Osteoblast (primary cell): ENCODE measurements around the gene PI4KA. TPM values are rescaled to one million over a fixed set of nuclear protein-coding genes. Genes with fewer than 3 reads are reported as not detected.
"Not testable (repeated sequence)": the region's sequence is repeated elsewhere in the genome, so short reads cannot be mapped to it uniquely, and the experiment has no call there.

ENCODE experiments used
- DNase-seq: peaks from one replicate; pipeline ENCODE4 v3.0.0; 2011; ENCODE audit warnings: low spot score, mixed read lengths; ENCODE audit not compliant: insufficient read length; ENCODE audit errors: missing footprints
- H2AFZ ChIP-seq: 2 replicates; pipeline ENCODE4 v1.6.0; 2011; ENCODE audit warnings: mild to moderate bottlenecking, low read length
- H3K27ac ChIP-seq: 2 replicates; pipeline ENCODE4 v1.5.1; 2011; ENCODE audit warnings: mild to moderate bottlenecking, low read depth, low read length, moderate library complexity
- H3K27me3 ChIP-seq: 2 replicates; pipeline ENCODE4 v1.6.0; 2012; ENCODE audit warnings: mild to moderate bottlenecking, control low read depth, inconsistent platforms, low read length, moderate library complexity; ENCODE audit not compliant: insufficient read depth
- H3K36me3 ChIP-seq: 2 replicates; pipeline ENCODE4 v1.5.1; 2011; ENCODE audit warnings: mild to moderate bottlenecking, low read length, control low read depth, moderate library complexity; ENCODE audit not compliant: insufficient read depth
- H3K4me1 ChIP-seq: 2 replicates; pipeline ENCODE4 v1.5.1; 2011; ENCODE audit warnings: mild to moderate bottlenecking, low read length, control low read depth, moderate library complexity; ENCODE audit not compliant: insufficient read depth
- H3K4me2 ChIP-seq: 2 replicates; pipeline ENCODE4 v1.6.0; 2011; ENCODE audit warnings: mild to moderate bottlenecking, low read length; ENCODE audit not compliant: insufficient read depth
- H3K4me3 ChIP-seq: fragments of 200-600 bp; sonication (generic); 3 replicates; pipeline ENCODE4 v1.5.1; 2012; ENCODE audit warnings: mild to moderate bottlenecking, low read length, inconsistent platforms; ENCODE audit not compliant: insufficient read depth
- H3K79me2 ChIP-seq: 2 replicates; pipeline ENCODE4 v1.6.0; 2012; ENCODE audit warnings: mild to moderate bottlenecking, low read length, control low read depth, inconsistent platforms; ENCODE audit not compliant: insufficient read depth
- H3K9me3 ChIP-seq: 2 replicates; pipeline ENCODE4 v1.5.1; 2011; ENCODE audit warnings: low read depth, low read length, control low read depth
- H4K20me1 ChIP-seq: 2 replicates; pipeline ENCODE4 v1.6.0; 2012; ENCODE audit warnings: mild to moderate bottlenecking, low read length, control low read depth; ENCODE audit not compliant: insufficient read depth
- total RNA-seq: library from RNA; depleted of rRNA; stranded (reverse); fragments of >200 nt; gene quantifications from 2 replicates; pipeline ENCODE4 v1.2.3, GENCODE V29; 2012
- TF ChIP-seq, protein P1 (sequence below): IDR thresholded peaks from 2 replicates; pipeline ENCODE4 v1.5.1; 2011; ENCODE audit warnings: mild to moderate bottlenecking, low read depth, low read length, moderate library complexity; ENCODE audit errors: extremely low read depth

PI4KA gene
- total RNA-seq, 1 donor = 61.9 TPM

DNA sequence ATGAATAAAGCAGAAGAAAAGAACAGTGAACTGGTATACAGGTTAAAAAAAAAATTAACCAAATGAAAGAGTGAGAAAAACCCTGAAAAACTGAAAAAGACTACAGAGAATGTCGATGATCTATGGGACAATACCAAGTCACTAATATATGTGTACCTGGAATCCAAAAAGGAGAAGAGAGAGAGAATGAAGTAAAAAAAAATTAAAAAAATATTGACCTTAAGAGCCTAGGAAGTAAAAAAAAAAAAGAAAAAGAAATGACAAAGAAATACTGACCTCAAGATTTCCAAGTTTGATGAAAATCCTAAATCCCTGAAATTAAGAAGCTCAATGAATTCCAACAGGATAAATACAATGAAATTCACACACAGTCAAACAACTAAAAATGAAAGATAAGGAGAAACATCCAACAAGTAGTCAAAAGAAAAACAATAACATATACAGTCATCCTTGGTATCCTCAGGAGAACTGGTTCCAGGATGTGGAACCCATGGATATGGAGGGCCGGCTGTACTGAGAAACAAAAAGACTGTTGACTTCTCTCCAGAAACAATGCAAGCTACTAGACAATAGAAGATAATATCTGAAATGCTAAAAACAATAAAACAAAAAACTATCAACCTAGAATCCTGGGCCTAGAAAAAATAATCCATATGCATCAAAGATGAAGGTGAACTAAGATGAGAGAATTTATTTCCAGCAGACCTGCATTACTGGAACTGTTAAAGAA lies 118.2 kb downstream of the PI4KA start:
- TF ChIP-seq, protein P1, sequence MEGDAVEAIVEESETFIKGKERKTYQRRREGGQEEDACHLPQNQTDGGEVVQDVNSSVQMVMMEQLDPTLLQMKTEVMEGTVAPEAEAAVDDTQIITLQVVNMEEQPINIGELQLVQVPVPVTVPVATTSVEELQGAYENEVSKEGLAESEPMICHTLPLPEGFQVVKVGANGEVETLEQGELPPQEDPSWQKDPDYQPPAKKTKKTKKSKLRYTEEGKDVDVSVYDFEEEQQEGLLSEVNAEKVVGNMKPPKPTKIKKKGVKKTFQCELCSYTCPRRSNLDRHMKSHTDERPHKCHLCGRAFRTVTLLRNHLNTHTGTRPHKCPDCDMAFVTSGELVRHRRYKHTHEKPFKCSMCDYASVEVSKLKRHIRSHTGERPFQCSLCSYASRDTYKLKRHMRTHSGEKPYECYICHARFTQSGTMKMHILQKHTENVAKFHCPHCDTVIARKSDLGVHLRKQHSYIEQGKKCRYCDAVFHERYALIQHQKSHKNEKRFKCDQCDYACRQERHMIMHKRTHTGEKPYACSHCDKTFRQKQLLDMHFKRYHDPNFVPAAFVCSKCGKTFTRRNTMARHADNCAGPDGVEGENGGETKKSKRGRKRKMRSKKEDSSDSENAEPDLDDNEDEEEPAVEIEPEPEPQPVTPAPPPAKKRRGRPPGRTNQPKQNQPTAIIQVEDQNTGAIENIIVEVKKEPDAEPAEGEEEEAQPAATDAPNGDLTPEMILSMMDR = no peak
- H3K27ac ChIP-seq = no peak overlapping the region
- no peaks in the 10 kb centered on the region for H4K20me1 ChIP-seq
- no peak overlapping the region for H3K4me3 ChIP-seq
- peaks cover 39% of the 10 kb centered on the region for H3K36me3 ChIP-seq
- peaks cover 4% of the 10 kb centered on the region for H3K9me3 ChIP-seq
- no peaks in the 10 kb centered on the region for H3K27me3 ChIP-seq
- peak; percentile 44 for DNase-seq
- no peaks in the 10 kb centered on the region for H3K79me2 ChIP-seq
- H3K4me2 ChIP-seq = no peak overlapping the region
- no peak overlapping the region for H2AFZ ChIP-seq
- no peaks in the 10 kb centered on the region for H3K4me1 ChIP-seq

DNA sequence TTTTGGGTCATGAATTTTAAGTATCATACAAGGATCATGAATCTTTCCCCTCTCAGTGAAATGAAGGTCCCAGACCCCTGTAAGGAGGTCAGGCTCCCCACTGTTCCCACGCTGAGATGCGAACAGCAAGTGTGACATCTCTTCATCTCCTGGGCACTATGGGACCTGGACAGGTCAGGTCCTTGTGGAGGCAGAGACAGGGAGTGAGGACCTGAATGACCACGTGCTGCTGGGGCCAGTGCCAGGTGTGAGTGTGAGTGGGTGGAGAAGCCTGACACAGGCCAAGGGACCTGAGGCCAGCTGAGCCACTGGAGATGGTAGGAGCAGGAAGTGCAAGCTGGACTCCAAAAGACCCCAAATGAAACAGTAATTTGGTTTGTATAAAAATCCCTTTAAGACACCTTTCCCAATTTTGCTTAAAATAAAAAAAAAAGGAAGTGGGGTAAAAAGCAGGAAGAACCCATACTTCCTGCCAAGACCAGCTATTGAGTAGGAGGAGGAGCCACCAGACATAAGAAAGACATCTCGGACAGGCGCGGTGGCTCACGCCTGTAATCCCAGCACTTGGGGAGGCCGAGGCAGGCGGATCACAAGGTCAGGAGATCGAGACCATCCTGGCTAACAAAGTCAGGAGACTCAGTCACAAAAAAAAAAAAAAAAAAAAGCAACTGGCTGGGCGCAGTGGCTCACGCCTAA lies 120.1 kb downstream of the PI4KA start:
- Histone ChIP-seq H3K4me1 (no peaks in the 10 kb centered on the region), H4K20me1 (no peaks in the 10 kb centered on the region), H3K27ac (no peak overlapping the region), H3K4me3 (no peak overlapping the region), H3K9me3 (peaks cover 4% of the 10 kb centered on the region), H3K79me2 (no peaks in the 10 kb centered on the region), H2AFZ (no peak overlapping the region), H3K4me2 (no peak overlapping the region), H3K36me3 (peaks cover 29% of the 10 kb centered on the region), H3K27me3 (no peaks in the 10 kb centered on the region)
- peak; percentile 31 for DNase-seq
- TF ChIP-seq, protein P1 = no peak

DNA sequence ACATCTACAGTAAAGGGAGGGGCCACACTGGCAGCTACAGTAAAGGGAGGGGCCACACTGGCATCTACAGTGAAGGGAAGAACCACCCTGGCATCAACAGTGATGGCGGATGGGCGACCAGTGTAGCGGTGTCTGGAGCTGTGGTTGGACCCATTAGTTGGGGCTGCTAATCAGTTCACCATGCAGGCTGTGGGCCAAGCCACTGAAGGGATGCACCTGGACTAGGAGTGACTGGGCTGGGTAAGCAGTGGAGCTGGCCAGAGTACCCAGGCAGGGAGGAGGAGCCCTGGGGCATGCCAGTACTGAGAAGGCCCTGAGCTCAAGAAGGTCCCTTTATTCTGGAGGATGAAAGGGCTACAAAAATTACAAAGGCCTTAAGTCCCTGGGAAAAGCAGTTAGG lies 121.7 kb downstream of the PI4KA start:
- not testable (repeated sequence) for H3K79me2 ChIP-seq, H3K4me1 ChIP-seq, H3K4me3 ChIP-seq, H2AFZ ChIP-seq, H4K20me1 ChIP-seq, H3K27me3 ChIP-seq, H3K9me3 ChIP-seq, H3K4me2 ChIP-seq, H3K27ac ChIP-seq, DNase-seq
- peaks cover 23% of the 10 kb centered on the region for H3K36me3 ChIP-seq

DNA sequence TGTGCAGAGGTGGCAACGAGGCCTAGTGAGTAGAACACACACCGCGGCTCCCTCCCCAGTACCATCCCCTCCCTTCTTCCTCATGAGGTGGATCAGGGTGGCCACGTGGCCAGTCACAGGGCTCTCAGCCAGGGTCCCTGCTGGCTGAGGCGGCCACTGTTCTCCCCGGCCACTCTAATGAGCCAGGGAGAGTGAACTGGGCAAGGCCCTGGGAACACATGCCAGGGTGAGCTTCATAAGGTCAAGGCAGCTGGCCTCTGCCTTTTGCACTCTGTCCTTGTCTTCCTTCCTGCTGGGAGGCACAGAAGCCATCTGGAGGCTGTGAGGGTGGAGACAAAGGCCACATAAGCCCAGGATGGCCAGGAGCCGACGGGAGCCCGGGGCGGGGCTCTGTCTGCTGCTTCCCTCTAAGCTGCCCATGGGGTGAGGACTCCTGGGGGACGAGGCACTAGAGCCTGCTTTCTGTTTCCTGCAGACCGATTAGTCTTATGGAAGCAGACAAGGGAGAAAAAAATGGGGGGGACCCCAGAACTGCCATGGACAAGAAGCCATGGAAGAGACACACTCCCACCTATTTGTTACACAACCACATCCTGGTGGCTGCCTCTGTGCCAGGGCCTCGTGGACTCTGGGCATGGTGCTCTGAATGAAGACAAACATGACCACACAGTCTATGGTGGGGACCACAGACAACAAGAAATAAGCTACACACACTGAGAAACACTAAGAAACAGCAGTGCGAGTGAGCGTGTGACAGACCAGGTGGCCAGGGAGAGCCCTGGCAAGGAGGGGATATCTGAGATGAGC lies 123.1 kb downstream of the PI4KA start:
- not testable (repeated sequence) for H3K27me3 ChIP-seq, H2AFZ ChIP-seq, H3K4me3 ChIP-seq, H3K79me2 ChIP-seq, H3K4me2 ChIP-seq, H4K20me1 ChIP-seq, H3K9me3 ChIP-seq, H3K27ac ChIP-seq, DNase-seq, H3K36me3 ChIP-seq, H3K4me1 ChIP-seq

DNA sequence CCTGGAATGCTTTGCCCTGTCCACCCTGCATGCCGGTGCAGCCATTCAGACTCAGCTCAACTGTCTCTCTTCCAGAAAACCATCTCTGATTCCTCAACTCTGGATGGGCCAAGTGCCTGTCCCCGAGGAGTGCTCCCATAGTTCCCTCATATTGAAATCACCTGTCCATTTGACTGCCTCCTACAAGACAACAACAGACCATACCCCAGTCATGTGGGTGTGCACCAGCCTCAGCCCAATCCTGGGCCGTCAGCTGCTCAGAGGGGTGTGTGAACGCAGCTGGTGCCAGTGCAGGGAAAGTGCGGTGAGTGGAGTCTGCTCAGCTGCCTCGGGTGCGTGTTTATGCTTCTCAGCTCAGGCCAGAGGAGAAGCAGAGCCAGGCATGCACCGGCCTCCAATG lies 126.2 kb downstream of the PI4KA start:
- not testable (repeated sequence) for H3K9me3 ChIP-seq, H3K4me2 ChIP-seq, H4K20me1 ChIP-seq, H3K79me2 ChIP-seq, H3K4me3 ChIP-seq, H3K27ac ChIP-seq, H2AFZ ChIP-seq, H3K4me1 ChIP-seq, H3K27me3 ChIP-seq, DNase-seq
- H3K36me3 ChIP-seq = peaks cover 23% of the 10 kb centered on the region
